ENCODE data around the gene SV2C. TPM values are rescaled to one million over a fixed set of nuclear protein-coding genes. Genes with fewer than 3 reads are reported as not detected.
"Not testable (repeated sequence)": the region's sequence is repeated elsewhere in the genome, so short reads cannot be mapped to it uniquely, and the experiment has no call there.

The SV2C gene
- total and polyA plus RNA-seq, 5 experiments from 2014 or later = not detected

DNA sequence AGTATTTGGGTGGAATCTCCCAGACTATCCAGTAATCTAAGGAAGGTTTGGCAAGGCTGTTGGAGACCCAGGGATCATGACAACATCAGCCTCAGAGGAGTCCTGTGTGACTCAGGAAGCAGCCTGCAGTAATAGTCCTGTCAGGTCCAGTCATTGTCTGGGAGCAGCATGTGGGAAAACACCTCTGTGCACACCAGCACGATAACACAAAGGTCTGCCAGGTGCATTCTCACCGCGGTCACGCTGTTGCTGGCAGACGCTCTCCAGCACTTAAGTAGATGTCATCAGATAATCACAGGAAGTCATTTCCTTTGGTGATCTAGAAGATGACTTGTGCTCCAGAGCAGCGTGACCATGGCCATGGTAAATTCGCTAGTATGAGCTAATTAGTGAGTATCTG is 220.7 kb downstream of the SV2C start:
- peaks cover 0 to 3% (median 0%) of the 10 kb centered on the region in 3 donors for H3K36me3 Mint-ChIP-seq
- H3K4me3 Mint-ChIP-seq = peak overlapping the region in 1 of 10 donors; percentile 1

DNA sequence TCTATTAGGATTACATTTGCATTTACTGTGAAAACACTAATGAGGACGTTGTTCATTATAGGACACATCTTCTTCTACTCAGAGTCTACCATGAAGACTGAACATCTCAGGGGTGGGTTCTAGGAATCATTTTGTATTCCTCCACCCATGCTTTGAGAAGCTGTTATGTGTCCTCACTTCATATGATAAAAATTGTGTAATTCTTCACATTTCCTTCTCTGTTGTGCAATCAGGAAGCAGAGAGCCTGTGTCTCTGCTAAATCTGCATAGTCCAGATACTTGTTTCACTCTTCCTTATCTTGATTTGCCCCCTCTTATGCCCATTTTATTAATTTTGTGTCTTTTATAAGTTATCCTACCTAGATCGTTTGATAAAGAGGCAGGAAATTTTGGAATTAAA is 222.1 kb downstream of the SV2C start:
- POLR2A ChIA-PET = no interaction called here
- H3K4me3 Mint-ChIP-seq = no peak overlapping the region
- H3K27me3 Mint-ChIP-seq = no peaks in the 10 kb centered on the region
- ATAC-seq = no peak
- H3K27ac Mint-ChIP-seq = no peak overlapping the region
- H3K36me3 Mint-ChIP-seq = peaks cover 0 to 3% (median 0%) of the 10 kb centered on the region in 3 donors
- no peak for DNase-seq
- H3K9me3 Mint-ChIP-seq = peaks cover 0 to 6% (median 0%) of the 10 kb centered on the region in 9 donors
- peaks cover 4 to 34% (median 16%) of the 10 kb centered on the region in 4 donors for H3K4me1 Mint-ChIP-seq

More for the DNA sequence above, 220.7 kb downstream of the SV2C start:
- Mint-ChIP-seq H3K4me1 (peaks cover 5 to 42% (median 25%) of the 10 kb centered on the region in 4 donors), H3K9me3 (peaks cover 0 to 6% (median 0%) of the 10 kb centered on the region in 9 donors), H3K27ac (peak overlapping the region in 6 of 10 donors; percentile 7 to 74 (median 28)), H3K27me3 (no peaks in the 10 kb centered on the region)
- ATAC-seq (peak; percentile 58 to 76), DNase-seq (peak in 2 of 10 donors; percentile 5 to 22)
- POLR2A ChIA-PET = no interaction called here

DNA sequence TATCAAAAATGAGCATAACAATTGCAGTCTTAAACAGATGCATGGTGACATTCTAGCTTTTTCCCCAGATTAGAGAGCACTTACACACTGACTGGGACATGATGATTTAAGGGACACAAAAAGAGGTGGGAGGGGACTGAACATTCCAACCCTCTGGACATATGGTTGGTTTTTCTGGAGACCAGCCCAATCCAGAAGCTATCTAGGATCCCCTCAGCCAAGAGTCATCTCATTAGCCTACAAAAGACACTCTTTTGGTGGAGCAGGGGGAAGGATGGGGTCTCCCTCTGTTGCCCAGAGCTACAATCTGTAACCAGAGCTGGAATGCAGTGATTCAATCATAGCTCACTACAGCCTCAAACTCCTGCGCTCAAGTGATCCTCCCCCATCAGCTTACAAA is 222.6 kb downstream of the SV2C start:
- H3K4me1 Mint-ChIP-seq = peaks cover 4 to 34% (median 16%) of the 10 kb centered on the region in 4 donors
- ATAC-seq = no peak
- no peak overlapping the region for H3K4me3 Mint-ChIP-seq
- POLR2A ChIA-PET = no interaction called here
- no peak for DNase-seq
- no peaks in the 10 kb centered on the region for H3K27me3 Mint-ChIP-seq
- peaks cover 0 to 6% (median 0%) of the 10 kb centered on the region in 9 donors for H3K9me3 Mint-ChIP-seq
- peaks cover 0 to 3% (median 0%) of the 10 kb centered on the region in 3 donors for H3K36me3 Mint-ChIP-seq
- no peak overlapping the region for H3K27ac Mint-ChIP-seq

DNA sequence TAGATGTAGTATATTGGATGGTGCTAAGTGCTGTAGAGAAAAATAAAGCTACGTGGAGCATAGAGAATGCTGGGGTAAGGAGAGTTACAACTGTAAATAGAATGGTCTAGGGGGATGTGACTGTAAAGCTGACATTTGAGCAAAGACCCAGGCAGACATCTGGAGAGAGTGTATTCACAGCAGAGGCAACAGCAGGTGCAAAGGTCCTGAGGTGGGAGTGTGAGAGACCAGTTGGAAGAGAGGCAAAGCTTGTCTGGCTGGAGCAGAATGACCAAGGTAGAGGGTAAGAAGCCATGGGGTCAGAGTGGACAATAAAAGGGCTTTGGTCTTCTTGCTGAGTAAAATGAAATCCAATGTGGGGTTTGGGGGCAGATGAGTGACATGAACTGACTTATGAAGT is 227.0 kb downstream of the SV2C start:
- Mint-ChIP-seq H3K27me3 (no peaks in the 10 kb centered on the region), H3K36me3 (peaks cover 0 to 3% (median 0%) of the 10 kb centered on the region in 3 donors), H3K4me1 (peaks cover 0 to 7% (median 4%) of the 10 kb centered on the region in 4 donors), H3K27ac (no peak overlapping the region), H3K4me3 (no peak overlapping the region), H3K9me3 (no peaks in the 10 kb centered on the region)
- DNase-seq (no peak), ATAC-seq (no peak)
- POLR2A ChIA-PET = no interaction called here

DNA sequence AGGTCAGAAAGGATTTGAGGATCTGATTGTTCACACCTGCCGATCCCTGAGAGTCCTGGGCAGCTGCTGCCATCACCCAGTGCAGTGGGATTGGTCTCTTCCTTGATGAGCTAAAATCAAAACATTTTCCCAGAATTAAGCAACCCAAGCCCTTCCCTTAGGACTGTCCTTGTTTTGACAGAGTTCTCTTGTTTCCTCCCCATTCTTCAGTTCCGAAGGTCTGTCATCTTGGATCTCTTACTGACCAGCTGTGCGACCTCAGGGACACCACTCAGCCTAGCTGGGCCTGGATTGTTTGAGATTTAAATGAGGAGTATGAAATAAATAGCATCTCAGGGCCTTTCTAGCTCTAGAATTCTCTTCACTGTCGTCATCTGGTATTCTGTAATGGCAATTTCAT is 229.6 kb downstream of the SV2C start:
- no peaks in the 10 kb centered on the region for H3K9me3 Mint-ChIP-seq
- POLR2A ChIA-PET = no interaction called here
- no peak for ATAC-seq

DNA sequence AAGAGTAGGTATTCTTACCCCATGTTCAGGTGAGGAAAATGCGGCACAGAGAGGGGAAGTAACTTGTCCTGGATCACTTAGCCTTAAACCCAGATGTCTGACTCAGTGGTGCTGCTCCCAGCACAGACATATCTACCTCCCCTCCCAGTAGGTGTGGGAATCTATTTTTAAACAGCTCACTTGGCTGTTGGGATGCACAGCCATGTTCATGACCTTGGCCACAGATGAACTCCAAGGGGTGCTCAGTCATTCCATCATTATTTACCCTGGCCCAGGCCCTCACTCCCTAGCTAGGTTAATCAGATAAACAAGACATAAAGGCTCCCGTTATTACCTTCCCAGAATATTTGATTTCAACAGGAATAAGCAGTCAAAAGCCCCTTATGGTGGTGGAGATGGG is 231.5 kb downstream of the SV2C start:
- peak overlapping the region in 1 of 10 donors; percentile 6 for H3K27ac Mint-ChIP-seq
- ATAC-seq (no peak), DNase-seq (no peak)
- H3K36me3 Mint-ChIP-seq = no peaks in the 10 kb centered on the region
- H3K9me3 Mint-ChIP-seq = no peaks in the 10 kb centered on the region
- POLR2A ChIA-PET = no interaction called here
- no peak overlapping the region for H3K4me3 Mint-ChIP-seq
- peaks cover 0 to 6% (median 1%) of the 10 kb centered on the region in 4 donors for H3K4me1 Mint-ChIP-seq
- H3K27me3 Mint-ChIP-seq = no peaks in the 10 kb centered on the region

More for the DNA sequence above, 229.6 kb downstream of the SV2C start:
- Mint-ChIP-seq H3K27ac (peak overlapping the region in 1 of 10 donors; percentile 5), H3K27me3 (no peaks in the 10 kb centered on the region), H3K4me1 (peaks cover 0 to 2% (median 1%) of the 10 kb centered on the region in 4 donors), H3K36me3 (peaks cover 0 to 3% (median 0%) of the 10 kb centered on the region in 3 donors), H3K4me3 (no peak overlapping the region)
- no peak for DNase-seq

DNA sequence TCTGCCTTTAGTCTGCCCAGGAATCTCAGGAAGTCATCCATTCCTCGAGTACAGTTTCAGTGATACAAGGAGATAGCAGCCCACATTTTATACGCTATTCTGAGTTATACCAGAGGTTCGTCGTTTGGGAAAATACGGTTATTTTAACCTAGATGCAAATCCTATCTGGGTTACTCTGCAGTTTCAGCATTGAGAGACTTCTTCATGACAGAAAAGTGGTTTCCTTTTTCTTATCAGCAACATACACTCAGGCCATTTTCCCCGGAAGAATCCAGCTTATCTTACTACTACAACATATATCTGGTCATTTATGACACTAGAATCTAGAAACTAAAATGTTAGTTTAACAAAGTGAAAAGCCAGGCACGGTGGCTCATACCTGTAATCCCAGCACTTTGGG is 236.5 kb downstream of the SV2C start:
- Mint-ChIP-seq H3K4me3 (no peak overlapping the region), H3K27me3 (no peaks in the 10 kb centered on the region), H3K4me1 (peaks cover 0 to 16% (median 0%) of the 10 kb centered on the region in 4 donors), H3K9me3 (peaks cover 0 to 12% (median 0%) of the 10 kb centered on the region in 9 donors), H3K36me3 (peaks cover 0 to 5% (median 0%) of the 10 kb centered on the region in 3 donors), H3K27ac (peak overlapping the region in 3 of 10 donors; percentile 16 to 54 (median 21))
- DNase-seq = no peak
- POLR2A ChIA-PET = no interaction called here
- ATAC-seq = no peak

DNA sequence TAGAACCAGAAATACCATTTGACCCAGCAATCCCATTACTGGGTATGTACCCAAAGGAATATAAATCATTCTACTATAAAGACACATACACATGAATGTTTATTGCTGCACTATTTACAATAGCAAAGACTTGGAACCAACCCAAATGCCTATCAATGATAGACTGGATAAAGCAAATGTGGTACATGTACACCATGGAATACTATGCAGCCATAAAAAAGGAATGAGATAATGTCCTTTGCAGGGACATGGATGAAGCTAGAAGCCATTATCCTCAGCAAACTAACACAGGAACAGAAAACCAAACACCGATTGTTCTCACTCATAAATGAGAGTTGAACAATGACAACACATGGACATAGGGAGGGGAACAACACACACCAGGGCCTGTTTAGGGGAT is 240.3 kb downstream of the SV2C start:
- POLR2A ChIA-PET, DNase-seq, H3K4me3 Mint-ChIP-seq, H3K27me3 Mint-ChIP-seq, ATAC-seq, H3K36me3 Mint-ChIP-seq: not testable (repeated sequence)
- peak overlapping the region in 7 of 10 donors; percentile 7 to 77 (median 26) for H3K27ac Mint-ChIP-seq
- H3K4me1 Mint-ChIP-seq = peaks cover 25 to 53% (median 38%) of the 10 kb centered on the region in 4 donors
- peaks cover 0 to 12% (median 0%) of the 10 kb centered on the region in 9 donors for H3K9me3 Mint-ChIP-seq

DNA sequence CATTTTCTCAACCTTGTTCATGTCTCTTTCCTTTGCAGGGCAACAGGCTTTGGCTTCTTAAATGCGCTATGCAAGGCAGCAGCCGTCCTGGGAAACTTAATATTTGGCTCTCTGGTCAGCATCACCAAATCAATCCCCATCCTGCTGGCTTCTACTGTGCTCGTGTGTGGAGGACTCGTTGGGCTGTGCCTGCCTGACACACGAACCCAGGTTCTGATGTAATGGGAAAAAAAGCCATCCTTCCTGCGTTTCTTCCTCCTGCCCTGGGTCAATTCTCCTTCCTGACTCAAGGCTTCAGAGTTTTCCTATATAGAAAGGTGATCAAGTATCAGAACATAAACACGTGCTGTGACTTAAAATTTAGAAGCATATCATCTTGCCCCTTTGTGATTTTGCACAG is 242.1 kb downstream of the SV2C start:
- peaks cover 0 to 12% (median 0%) of the 10 kb centered on the region in 9 donors for H3K9me3 Mint-ChIP-seq
- peak overlapping the region; percentile 87 to 96 (median 93) for H3K27ac Mint-ChIP-seq
- H3K36me3 Mint-ChIP-seq = peaks cover 0 to 5% (median 0%) of the 10 kb centered on the region in 3 donors
- H3K4me1 Mint-ChIP-seq = peaks cover 27 to 55% (median 43%) of the 10 kb centered on the region in 4 donors
- DNase-seq (no peak), ATAC-seq (peak in 1 of 2 donors; percentile 16)
- POLR2A ChIA-PET = interaction anchor here (1.3 to 2.3 kb wide), 2 partner anchors 19 to 78 kb away, joined by 3 to 18 read pairs; partner anchors contain the start of gene IQGAP2
- H3K4me3 Mint-ChIP-seq = peak overlapping the region; percentile 56 to 83 (median 76)
- no peaks in the 10 kb centered on the region for H3K27me3 Mint-ChIP-seq

DNA sequence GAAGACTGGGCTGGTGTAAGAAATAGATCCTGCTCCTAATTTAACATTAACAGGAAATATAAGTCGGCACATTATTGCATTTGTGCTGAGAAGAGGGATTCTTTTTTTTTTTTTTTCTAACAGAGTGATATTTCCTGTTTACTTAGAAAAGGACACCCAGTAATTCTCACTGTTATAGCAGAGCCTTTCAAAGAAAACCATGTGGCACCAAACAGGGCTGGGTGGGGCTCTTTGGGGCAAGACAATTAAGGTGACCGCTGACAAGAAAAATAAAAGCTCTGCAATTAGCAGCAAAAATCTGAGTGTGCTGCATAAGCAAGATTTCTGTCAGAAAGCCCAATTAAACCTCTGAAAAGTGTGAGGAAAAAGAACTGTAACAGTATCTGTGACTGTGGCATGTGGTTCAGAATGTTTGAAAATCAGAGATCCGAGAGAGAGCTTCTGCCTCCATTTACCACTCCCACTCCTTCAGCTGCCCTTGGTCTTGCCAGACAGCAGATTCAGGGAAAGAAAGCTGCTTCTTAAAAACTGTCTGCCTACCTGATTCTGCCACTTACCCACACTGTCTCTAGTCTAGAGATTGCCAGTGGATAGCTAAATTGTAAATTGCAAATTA is 242.8 kb downstream of the SV2C start:
- H3K4me3 Mint-ChIP-seq = peak overlapping the region; percentile 56 to 83 (median 76)
- POLR2A ChIA-PET = interaction anchor here (0.7 to 2.3 kb wide), 7 partner anchors 9 to 217 kb away, joined by 3 to 18 read pairs (median 4); partner anchors contain the start of gene IQGAP2
- H3K27ac Mint-ChIP-seq = peak overlapping the region; percentile 87 to 96 (median 93)
- peak; percentile 84 to 89 for ATAC-seq
- H3K36me3 Mint-ChIP-seq = peaks cover 0 to 5% (median 0%) of the 10 kb centered on the region in 3 donors
- H3K4me1 Mint-ChIP-seq = peaks cover 28 to 60% (median 47%) of the 10 kb centered on the region in 4 donors
- H3K27me3 Mint-ChIP-seq = no peaks in the 10 kb centered on the region
- peaks cover 0 to 12% (median 0%) of the 10 kb centered on the region in 9 donors for H3K9me3 Mint-ChIP-seq
- peak in 4 of 10 donors; percentile 15 to 53 (median 48) for DNase-seq

DNA sequence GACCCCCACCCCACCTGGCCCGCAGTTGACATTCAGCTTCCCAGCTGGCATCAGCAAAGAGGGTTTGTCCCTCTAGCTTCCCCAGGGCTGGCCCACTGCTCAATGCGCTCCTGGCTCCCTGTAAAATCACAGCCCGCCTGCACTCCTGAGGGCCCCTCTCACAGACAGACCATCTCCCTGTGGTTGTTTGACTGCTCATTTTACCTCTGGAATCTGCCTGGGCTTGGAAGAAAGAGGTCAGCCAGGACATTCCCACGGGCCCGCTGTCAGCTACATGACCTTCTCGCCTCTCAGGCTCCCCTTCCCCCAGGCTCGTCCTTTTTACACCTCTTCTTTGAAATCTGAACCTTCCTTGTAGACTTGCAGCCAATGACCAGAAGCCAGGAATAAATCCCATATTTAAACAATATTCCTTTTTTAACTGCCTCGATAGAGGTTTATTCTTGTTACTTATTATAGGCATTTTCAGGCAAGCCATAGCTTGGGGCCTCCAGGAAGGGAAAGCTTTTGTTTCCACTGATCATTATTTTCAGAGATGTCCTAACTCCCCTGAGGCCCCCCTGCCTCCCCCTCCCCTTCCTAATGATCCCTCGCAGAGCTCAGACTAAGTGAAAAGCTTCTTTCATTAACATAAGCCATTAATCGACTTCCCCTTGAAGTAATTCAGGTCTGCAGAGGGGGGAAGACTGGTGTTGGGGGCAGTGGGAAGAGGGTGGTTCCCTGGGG is 243.6 kb downstream of the SV2C start:
- H3K36me3 Mint-ChIP-seq = peaks cover 0 to 5% (median 0%) of the 10 kb centered on the region in 3 donors
- POLR2A ChIA-PET = interaction anchor here (0.6 to 2.3 kb wide), 9 partner anchors 8 to 283 kb away, joined by 3 to 18 read pairs (median 3); partner anchors contain the start of gene IQGAP2

DNA sequence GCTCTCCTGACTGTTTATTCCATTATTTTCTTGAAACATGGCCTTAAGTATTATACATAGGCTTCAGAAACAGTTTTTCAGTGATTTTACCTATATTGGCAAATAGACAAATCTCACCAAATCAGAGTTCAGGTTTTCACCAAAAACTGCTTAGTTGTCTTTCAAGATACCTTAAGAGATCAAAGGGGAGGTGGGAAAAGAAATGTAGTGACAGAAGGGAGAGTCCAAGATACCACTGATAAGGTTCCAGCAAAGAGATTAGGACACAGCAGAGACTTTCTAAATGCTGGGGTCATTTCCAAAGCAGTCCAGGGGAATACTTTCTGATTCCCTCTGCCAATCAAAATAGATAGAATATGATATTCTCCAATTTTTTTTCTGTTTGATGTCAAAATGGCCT is 246.2 kb downstream of the SV2C start:
- ATAC-seq (no peak), DNase-seq (no peak)
- Mint-ChIP-seq H3K4me1 (peaks cover 37 to 81% (median 66%) of the 10 kb centered on the region in 4 donors), H3K36me3 (no peaks in the 10 kb centered on the region), H3K27ac (peak overlapping the region in 4 of 10 donors; percentile 30 to 58 (median 36)), H3K4me3 (no peak overlapping the region), H3K9me3 (no peaks in the 10 kb centered on the region), H3K27me3 (no peaks in the 10 kb centered on the region)
- POLR2A ChIA-PET = interaction anchor here (0.6 to 0.7 kb wide), 3 partner anchors 74 to 1256 kb away, joined by 3 read pairs; partner anchors contain the start of gene IQGAP2

More for the DNA sequence above, 243.6 kb downstream of the SV2C start:
- Mint-ChIP-seq H3K4me3 (peak overlapping the region in 9 of 10 donors; percentile 37 to 78 (median 74)), H3K4me1 (peaks cover 34 to 68% (median 54%) of the 10 kb centered on the region in 4 donors), H3K27me3 (no peaks in the 10 kb centered on the region), H3K9me3 (peaks cover 0 to 12% (median 0%) of the 10 kb centered on the region in 9 donors), H3K27ac (peak overlapping the region; percentile 87 to 96 (median 92))
- DNase-seq (no peak), ATAC-seq (no peak)
